Prostate gland (tissue), 2 donors: ENCODE results near the gene MYO18B. TPM values are rescaled to one million over a fixed set of nuclear protein-coding genes. Genes with fewer than 3 reads are reported as not detected.

Source experiments
- DNase-seq: peaks from one replicate; pipeline ENCODE4 v3.0.0-alpha.2; 2019; ENCODE audit warnings: low spot score
- H3K27ac ChIP-seq, 2 donors: fragments of 200-600 bp; sonication (generic); 2 replicates each; pipeline ENCODE4 v1.5.1; 2017 to 2019
- H3K27me3 ChIP-seq: fragments of 200-600 bp; sonication (generic); replicated peaks from 2 replicates; pipeline ENCODE4 v1.5.1; 2019; ENCODE audit not compliant: insufficient read depth
- H3K36me3 ChIP-seq, 2 donors: fragments of 200-600 bp; sonication (generic); 1 replicate in 1 of 2; 2 replicates in 1 of 2; pipeline versions ENCODE4 v1.5.1 to v1.8.1; 2017 to 2019
- H3K4me1 ChIP-seq: fragments of 200-600 bp; sonication (generic); replicated peaks from 2 replicates; pipeline ENCODE4 v1.5.1; 2019
- H3K4me3 ChIP-seq, 2 donors: fragments of 200-600 bp; sonication (generic); 2 replicates each; pipeline ENCODE4 v1.5.1; 2017 to 2019
- H3K9me3 ChIP-seq: fragments of 200-600 bp; sonication (generic); 2 replicates; pipeline ENCODE4 v1.5.1; 2017
- CTCF ChIP-seq, 4 experiments: fragments of 200-600 bp in 2 of 4; fragments of 450-650 bp in 2 of 4; sonication (generic) in 2 of 4; IDR thresholded peaks; 1 replicate in 3 of 4; 2 replicates in 1 of 4; pipeline ENCODE4 v1.5.1; 2016 to 2019; ENCODE audit warnings: antibody characterized with exemption in 4 of 4, mild to moderate bottlenecking in 2 of 4, moderate library complexity in 2 of 4
- POLR2A ChIP-seq: fragments of 450-650 bp; IDR thresholded peaks from one replicate; pipeline ENCODE4 v1.6.1; 2016; ENCODE audit warnings: antibody characterized with exemption, mild to moderate bottlenecking
- POLR2AphosphoS5 ChIP-seq: sonication (generic); formaldehyde crosslinking; IDR thresholded peaks from one replicate; pipeline ENCODE4 v1.6.1; 2017; ENCODE audit warnings: antibody characterized with exemption
- WGBS: methylation state at CpG from one replicate; pipeline ENCODE4 v1.1.5; 2018; 5-methylcytosine and 5-hydroxymethylcytosine counted together
- intact Hi-C: fragments of 100-400 bp; cut with DNase I; formaldehyde crosslinking; loops from one replicate; pipeline ENCODE4 v1.14.2; 2022
- total RNA-seq, 2 donors: library from RNA; depleted of rRNA; stranded (reverse); fragments of >200 nt; gene quantifications; one replicate each; pipeline ENCODE4 v1.1.0, GENCODE V29; 2016

MYO18B gene
- total RNA-seq, 2 donors from 2014 or later = 3.1 to 7.1 TPM

- no peak for DNase-seq
- H3K27ac ChIP-seq = no peak overlapping the region
- H3K4me3 ChIP-seq = no peak overlapping the region
- H3K27me3 ChIP-seq = peaks cover 5% of the 10 kb centered on the region
- H3K4me1 ChIP-seq = no peaks in the 10 kb centered on the region
- intact Hi-C loops = no loop called here
- no peaks in the 10 kb centered on the region for H3K36me3 ChIP-seq
- TF ChIP-seq CTCF (IDR thresholded peaks at IDR 0.05) (no peak), POLR2AphosphoS5 (no peak), POLR2A (no peak)
- no peaks in the 10 kb centered on the region for H3K9me3 ChIP-seq
- 93% methylated on average over 7 of the region's 7 CpGs for WGBS
Measured at GRCh38 chr22:26050079-26050478, 308.1 kb downstream of the MYO18B start.

- no peaks in the 10 kb centered on the region for H3K4me1 ChIP-seq
- TF ChIP-seq POLR2A (no peak), CTCF (IDR thresholded peaks at IDR 0.05) (no peak), POLR2AphosphoS5 (no peak)
- H3K9me3 ChIP-seq = no peaks in the 10 kb centered on the region
- intact Hi-C loops = no loop called here
- 71% methylated on average over 4 of the region's 4 CpGs for WGBS
- no peaks in the 10 kb centered on the region for H3K36me3 ChIP-seq
- H3K4me3 ChIP-seq = no peak overlapping the region
- H3K27me3 ChIP-seq = peaks cover 8% of the 10 kb centered on the region
- no peak for DNase-seq
- H3K27ac ChIP-seq = no peak overlapping the region
Measured at GRCh38 chr22:26053737-26054316, 311.8 kb downstream of the MYO18B start.

GRCh38 chr22:26054841-26055605 lies 313.0 kb downstream of the MYO18B start:
- Histone ChIP-seq H3K27ac (no peak overlapping the region), H3K36me3 (no peaks in the 10 kb centered on the region), H3K4me1 (no peaks in the 10 kb centered on the region), H3K27me3 (peaks cover 8% of the 10 kb centered on the region), H3K9me3 (no peaks in the 10 kb centered on the region), H3K4me3 (no peak overlapping the region)
- intact Hi-C loops = no loop called here
- no peak for DNase-seq
- TF ChIP-seq CTCF (IDR thresholded peaks at IDR 0.05) (no peak), POLR2A (no peak), POLR2AphosphoS5 (no peak)
- 57% methylated on average over 6 of the region's 6 CpGs for WGBS

GRCh38 chr22:26055693-26056092 lies 313.7 kb downstream of the MYO18B start:
- H3K27me3 ChIP-seq = peaks cover 8% of the 10 kb centered on the region
- no peak overlapping the region for H3K4me3 ChIP-seq
- H3K36me3 ChIP-seq = no peaks in the 10 kb centered on the region
- H3K4me1 ChIP-seq = no peaks in the 10 kb centered on the region
- no peak overlapping the region for H3K27ac ChIP-seq
- intact Hi-C loops = no loop called here
- DNase-seq = no peak
- TF ChIP-seq CTCF (IDR thresholded peaks at IDR 0.05) (no peak), POLR2A (no peak)
- no peaks in the 10 kb centered on the region for H3K9me3 ChIP-seq
- WGBS = 74% methylated on average over 1 of the region's 1 CpG
